ENCODE results near the gene LDLRAD4.
"Not testable (repeated sequence)": the region's sequence is repeated elsewhere in the genome, so short reads cannot be mapped to it uniquely, and the experiment has no call there.

The LDLRAD4 gene

GRCh38 chr18:13461469-13461868 lies 242.9 kb downstream of the LDLRAD4 start:
- no peak for DNase-seq

DNA sequence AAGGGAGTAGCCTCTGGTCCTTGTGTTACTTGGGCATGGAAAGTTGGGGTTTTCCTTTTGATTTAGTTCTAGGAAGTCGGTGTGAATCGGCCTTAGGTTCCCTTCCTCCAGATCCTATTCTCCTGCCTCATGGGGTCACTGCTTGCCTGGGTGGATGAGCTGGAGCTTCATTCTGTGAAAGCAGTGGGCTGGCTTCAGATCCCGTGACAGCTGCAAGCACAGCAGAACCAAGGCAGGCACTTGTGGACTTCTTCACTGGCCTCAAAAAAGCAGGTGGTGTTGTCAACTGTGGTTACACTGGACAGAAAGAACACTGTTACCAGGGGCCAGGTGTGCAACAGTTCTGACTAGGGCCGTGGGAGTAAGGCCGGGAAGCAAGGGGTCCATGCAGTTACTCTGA lies 243.4 kb downstream of the LDLRAD4 start:
- DNase-seq, result no peak

- no peak for DNase-seq
Observed at GRCh38 chr18:13462686-13463085, 244.1 kb downstream of the LDLRAD4 start.

DNA sequence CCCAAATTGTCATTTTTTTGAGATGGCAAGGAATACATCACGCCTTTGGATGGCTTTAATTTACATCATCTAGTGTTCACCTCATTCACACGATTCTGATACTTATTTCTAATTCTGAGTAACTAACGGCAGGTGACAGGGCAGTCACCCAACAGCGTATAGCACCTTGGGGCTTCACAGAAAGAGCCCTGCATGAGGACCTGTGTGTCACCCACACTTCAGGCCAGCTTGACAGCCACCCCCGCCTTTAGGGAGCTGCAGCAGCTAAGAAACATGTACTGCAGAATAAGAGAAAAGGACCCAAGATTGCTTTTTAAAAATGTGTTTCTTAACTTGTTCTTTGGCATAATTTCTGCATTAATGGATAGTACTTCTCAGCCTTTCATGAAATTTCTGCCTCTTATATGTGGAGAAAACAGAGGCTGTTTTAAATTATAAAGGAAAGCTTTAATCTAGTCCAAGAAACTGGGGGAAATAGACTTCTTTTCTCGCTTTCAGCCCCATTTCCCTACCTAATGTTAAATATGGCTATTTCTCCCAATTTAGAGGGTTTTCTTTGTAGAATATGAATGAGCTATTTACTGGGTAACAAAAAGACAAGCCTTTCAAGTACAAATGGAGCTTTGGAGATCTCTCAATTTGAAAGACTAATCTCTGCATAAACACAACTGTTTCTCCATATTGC lies 245.1 kb downstream of the LDLRAD4 start:
- peak in 1 of 51 donors; percentile 38 for DNase-seq

- peak in 15 of 51 donors; percentile 11 to 45 (median 35) for DNase-seq
Observed at GRCh38 chr18:13464432-13465123, 246.0 kb downstream of the LDLRAD4 start.

GRCh38 chr18:13465124-13465446 lies 246.5 kb downstream of the LDLRAD4 start:
- no peak for DNase-seq

GRCh38 chr18:13465476-13465875 lies 246.9 kb downstream of the LDLRAD4 start:
- DNase-seq, result no peak

GRCh38 chr18:13470516-13471197 lies 252.1 kb downstream of the LDLRAD4 start:
- peak in 1 of 51 donors; percentile 24 for DNase-seq

DNA sequence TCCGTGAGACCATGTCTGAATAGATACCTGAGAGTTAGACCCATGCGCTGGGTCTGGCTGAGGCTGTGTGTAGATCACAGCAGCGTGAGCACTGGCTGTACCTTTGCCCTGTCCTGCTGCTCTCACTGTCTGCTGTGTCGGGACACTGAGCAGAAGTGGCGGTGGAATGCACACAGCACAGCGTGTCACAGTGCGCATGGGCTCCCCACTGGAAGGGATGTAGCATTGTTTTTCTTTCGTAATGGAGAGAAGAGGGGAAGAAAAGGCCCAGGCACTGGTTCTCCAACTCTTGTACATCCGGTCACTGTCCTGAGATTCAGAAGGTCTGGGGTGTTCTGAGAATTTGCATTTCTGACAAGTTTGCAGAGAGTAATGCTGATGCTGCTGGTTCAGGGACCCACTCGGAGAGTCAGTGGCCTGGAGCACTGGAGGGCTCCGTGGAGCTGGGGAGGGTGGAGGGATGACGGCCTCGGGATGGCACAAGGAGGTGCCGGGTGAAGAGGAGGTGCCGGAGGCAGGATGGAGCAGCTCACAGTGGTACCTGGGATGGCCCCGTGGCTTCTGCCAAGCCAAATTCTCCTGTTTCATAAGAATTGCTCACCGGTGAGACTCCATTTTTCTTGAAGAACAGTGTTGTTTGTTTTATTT lies 252.8 kb downstream of the LDLRAD4 start:
- peak in 1 of 51 donors; percentile 35 for DNase-seq

- peak in 20 of 51 donors; percentile 15 to 78 (median 55) for DNase-seq
Observed at GRCh38 chr18:13471971-13472628, 253.5 kb downstream of the LDLRAD4 start.

DNA sequence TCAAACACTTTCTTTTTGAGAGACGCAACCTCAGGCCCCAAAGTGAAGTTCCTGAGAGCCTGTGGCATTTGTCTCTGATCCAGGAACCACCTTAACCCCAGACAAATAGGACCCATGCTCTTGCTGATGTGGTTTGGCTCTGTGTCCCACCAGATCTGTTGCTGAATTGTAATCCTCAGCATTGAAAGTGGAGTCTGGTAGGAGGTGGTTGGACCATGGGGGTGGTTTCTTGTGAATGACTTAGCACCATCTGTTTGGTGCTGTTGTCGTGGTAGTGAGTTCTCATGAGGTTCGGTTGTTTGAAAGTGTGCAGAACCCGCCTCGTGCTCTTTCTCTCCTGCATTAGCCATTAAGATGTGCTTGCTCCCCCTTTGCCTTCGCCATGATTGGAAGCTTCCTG lies 255.2 kb downstream of the LDLRAD4 start:
- no peak for DNase-seq

GRCh38 chr18:13474336-13474735 lies 255.8 kb downstream of the LDLRAD4 start:
- no peak for DNase-seq

GRCh38 chr18:13474907-13475545 lies 256.5 kb downstream of the LDLRAD4 start:
- no peak for DNase-seq

- not testable (repeated sequence) for DNase-seq
Observed at GRCh38 chr18:13476312-13476711, 257.8 kb downstream of the LDLRAD4 start.

- DNase-seq, result no peak
Observed at GRCh38 chr18:13477147-13477683, 258.7 kb downstream of the LDLRAD4 start.

DNA sequence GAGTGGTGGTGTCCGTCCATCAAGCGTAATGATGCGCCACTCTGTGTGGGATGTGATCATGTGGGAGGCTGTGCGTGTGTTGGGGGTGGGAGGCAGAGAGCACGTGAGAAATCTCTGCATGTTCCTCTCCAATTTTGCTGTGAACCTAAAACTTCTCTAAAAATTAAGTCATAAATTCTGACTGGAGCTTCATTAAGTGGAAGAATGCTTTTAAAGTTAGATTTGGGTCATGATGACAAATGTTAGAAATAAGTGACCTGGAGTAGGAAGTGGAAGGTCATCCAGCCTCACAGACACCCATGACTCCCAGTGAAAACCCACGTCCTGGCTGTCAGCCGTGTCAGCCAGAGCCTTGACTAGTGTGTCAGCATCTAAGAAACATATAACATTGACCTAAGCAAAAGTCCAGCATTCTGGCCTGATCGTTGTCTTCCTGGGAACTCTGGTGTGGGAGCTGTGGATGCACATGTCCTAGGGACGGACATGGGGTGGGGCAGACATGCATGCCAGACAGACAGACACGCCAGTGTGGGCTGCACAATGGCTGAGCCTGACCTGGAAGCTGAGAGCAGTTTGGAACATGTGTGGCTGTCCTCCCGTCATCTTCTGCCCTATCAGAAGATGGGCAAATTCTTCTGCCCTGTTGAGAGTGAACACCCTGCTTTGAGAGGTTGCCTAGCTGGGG lies 262.2 kb downstream of the LDLRAD4 start:
- DNase-seq, result no peak

GRCh38 chr18:13481331-13481730 lies 262.8 kb downstream of the LDLRAD4 start:
- no peak for DNase-seq

GRCh38 chr18:13481820-13482617 lies 263.5 kb downstream of the LDLRAD4 start:
- no peak for DNase-seq

DNA sequence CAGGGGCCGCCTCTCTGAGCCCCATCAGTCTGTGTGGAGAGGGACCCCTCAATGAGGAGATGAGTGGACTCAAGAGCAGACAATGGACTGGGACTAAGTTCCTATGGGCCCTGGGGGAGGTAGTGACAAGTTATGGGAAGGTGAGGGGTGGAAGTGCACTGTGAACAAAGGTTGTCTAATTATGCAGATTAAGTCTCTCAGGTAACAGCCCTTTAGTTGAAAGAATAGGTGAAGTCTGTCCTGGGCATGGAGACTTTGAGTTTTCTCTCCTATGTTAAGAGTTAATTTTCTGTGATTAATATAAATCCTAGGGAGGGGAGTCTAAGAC lies 264.0 kb downstream of the LDLRAD4 start:
- DNase-seq, result no peak

Data from hypothalamus (tissue), 51 donors.